Lower leg skin (tissue), 4 donors: ENCODE results near the gene FKBP5. TPM values are rescaled to one million over a fixed set of nuclear protein-coding genes. Genes with fewer than 3 reads are reported as not detected.
"Not testable (repeated sequence)": the region's sequence is repeated elsewhere in the genome, so short reads cannot be mapped to it uniquely, and the experiment has no call there.

Source experiments
- DNase-seq, 2 donors: peaks; one replicate each; pipeline ENCODE4 v3.0.0-alpha.2; 2019; ENCODE audit warnings: low spot score in 2 of 2
- H3K4me3 ChIP-seq: fragments of 200-600 bp; sonication (generic); 2 replicates; pipeline ENCODE4 v1.5.1; 2017; ENCODE audit warnings: mild to moderate bottlenecking, low read depth; ENCODE audit not compliant: poor library complexity, severe bottlenecking
- CTCF ChIP-seq, 3 donors: fragments of 450-650 bp; IDR thresholded peaks; one replicate each; pipeline ENCODE4 v1.5.1; 2016; ENCODE audit warnings: antibody characterized with exemption in 3 of 3, mild to moderate bottlenecking in 3 of 3, moderate library complexity in 2 of 3
- POLR2A ChIP-seq, 2 donors: fragments of 450-650 bp; IDR thresholded peaks; one replicate each; pipeline ENCODE4 v1.6.1; 2016 to 2017; ENCODE audit warnings: antibody characterized with exemption in 2 of 2, mild to moderate bottlenecking in 1 of 2, moderate library complexity in 1 of 2
- WGBS, 2 donors: methylation state at CpG; one replicate each; pipeline ENCODE4 v1.1.5; 2018; 5-methylcytosine and 5-hydroxymethylcytosine counted together
- intact Hi-C: fragments of 100-400 bp; cut with DNase I; formaldehyde crosslinking; loops from one replicate; pipeline ENCODE4 v1.15.0; 2023; ENCODE audit warnings: low total_unique reads
- total RNA-seq, 4 donors: library from RNA; depleted of rRNA; stranded (reverse); fragments of >200 nt; gene quantifications; one replicate each; pipeline ENCODE4 v1.1.0, GENCODE V29; 2016

Gene FKBP5
- total RNA-seq, 4 donors from 2014 or later: 166 to 278 (median 238) TPM

GRCh38 chr6:35707714-35708407 is 19.1 kb upstream of the FKBP5 start:
- 67 to 71% methylated on average over 4 of the region's 4 CpGs for WGBS, 2 donors
- intact Hi-C loops: no loop called here
- no peak for TF ChIP-seq POLR2A (IDR thresholded peaks at IDR 0.05)
- TF ChIP-seq CTCF (IDR thresholded peaks at IDR 0.05): no peak
- H3K4me3 ChIP-seq: no peak overlapping the region
- no peak for DNase-seq

GRCh38 chr6:35706468-35706867 is 17.8 kb upstream of the FKBP5 start:
- DNase-seq: no peak
- TF ChIP-seq CTCF (IDR thresholded peaks at IDR 0.05): no peak
- no peak for TF ChIP-seq POLR2A (IDR thresholded peaks at IDR 0.05)
- H3K4me3 ChIP-seq: no peak overlapping the region
- 52 to 58% methylated on average over 3 of the region's 3 CpGs for WGBS, 2 donors
- intact Hi-C loops: no loop called here

- intact Hi-C loops: no loop called here
- TF ChIP-seq POLR2A (IDR thresholded peaks at IDR 0.05) (no peak), CTCF (IDR thresholded peaks at IDR 0.05) (no peak)
- no peak overlapping the region for H3K4me3 ChIP-seq
- DNase-seq: no peak
Measured at GRCh38 chr6:35703554-35703953, 14.8 kb upstream of the FKBP5 start.

- intact Hi-C loops: no loop called here
- no peak for DNase-seq
- no peak overlapping the region for H3K4me3 ChIP-seq
- TF ChIP-seq CTCF (IDR thresholded peaks at IDR 0.05): no peak
- no peak for TF ChIP-seq POLR2A (IDR thresholded peaks at IDR 0.05)
- 84 to 85% methylated on average over 3 of the region's 3 CpGs for WGBS, 2 donors
Measured at GRCh38 chr6:35698858-35699257, 10.1 kb upstream of the FKBP5 start.

- WGBS, 2 donors: 76 to 81% methylated on average over 7 of the region's 7 CpGs
- intact Hi-C loops, H3K4me3 ChIP-seq, DNase-seq: not testable (repeated sequence)
Measured at GRCh38 chr6:35698430-35698829, 9.7 kb upstream of the FKBP5 start.

- intact Hi-C loops: no loop called here
Measured at GRCh38 chr6:35694462-35694861, 5.7 kb upstream of the FKBP5 start.

More at GRCh38 chr6:35694462-35694861, 5.7 kb upstream of the FKBP5 start:
- WGBS, 2 donors: 91 to 92% methylated on average over 2 of the region's 2 CpGs
- TF ChIP-seq CTCF (IDR thresholded peaks at IDR 0.05) (no peak), POLR2A (IDR thresholded peaks at IDR 0.05) (no peak)
- no peak for DNase-seq
- H3K4me3 ChIP-seq: no peak overlapping the region
